Heart right ventricle (tissue), 16 donors: ENCODE data around the gene CRTC1. TPM values are rescaled to one million over a fixed set of nuclear protein-coding genes. Genes with fewer than 3 reads are reported as not detected.

Source experiments
- ATAC-seq, 8 donors: fragments of 200-7000 bp; cut with Tn5 transposase; one replicate each; pipeline ENCODE4 v1.9.1; 2020; ENCODE audit warnings: mild to moderate bottlenecking in 8 of 8, moderate library complexity in 8 of 8, moderate number of reproducible peaks in 1 of 8
- DNase-seq, 2 donors: peaks; one replicate each; pipeline ENCODE4 v3.0.0-alpha.2; 2020
- H3K27ac ChIP-seq, 10 donors: fragments of 200-600 bp; sonication (generic) in 2 of 10; one replicate each; pipeline versions ENCODE4 v1.5.0 to v1.8.0; 2020 to 2022; ENCODE audit warnings: mild to moderate bottlenecking in 3 of 10
- H3K27me3 ChIP-seq, 7 donors: fragments of 200-600 bp; one replicate each; pipeline ENCODE4 v1.8.0; 2021 to 2022; ENCODE audit warnings: mild to moderate bottlenecking in 2 of 7
- H3K36me3 ChIP-seq, 9 donors: fragments of 200-600 bp; sonication (generic) in 1 of 9; one replicate each; pipeline versions ENCODE4 v1.5.0 to v1.8.0; 2020 to 2022; ENCODE audit warnings: mild to moderate bottlenecking in 2 of 9
- H3K4me1 ChIP-seq, 9 donors: fragments of 200-600 bp; sonication (generic) in 1 of 9; one replicate each; pipeline versions ENCODE4 v1.5.0 to v1.8.0; 2020 to 2022; ENCODE audit warnings: mild to moderate bottlenecking in 4 of 9
- H3K4me3 ChIP-seq, 10 donors: fragments of 200-600 bp; sonication (generic) in 2 of 10; one replicate each; pipeline versions ENCODE4 v1.5.0 to v1.8.0; 2020 to 2022; ENCODE audit warnings: mild to moderate bottlenecking in 7 of 10, moderate library complexity in 2 of 10
- H3K9me3 ChIP-seq, 11 donors: fragments of 200-600 bp in 10 of 11; sonication (generic) in 2 of 11; one replicate each; pipeline versions ENCODE4 v1.5.0 to v1.8.0; 2013 to 2022; ENCODE audit warnings: mild to moderate bottlenecking in 2 of 11, control low read depth in 1 of 11, moderate library complexity in 1 of 11
- WGBS, 2 donors: extraction: QIAGEN DNeasy Blood & Tissue Kit; methylation state at CpG; one replicate each; pipeline ENCODE4 v1.1.7; 2013; ENCODE audit warnings: inconsistent platforms in 1 of 2; 5-methylcytosine and 5-hydroxymethylcytosine counted together
- intact Hi-C, 10 donors: fragments of 100-400 bp; cut with DNase I; formaldehyde crosslinking; loops; one replicate each; pipeline versions ENCODE4 v1.11.1 to v1.14.2; 2022
- polyA plus RNA-seq, 2 donors: library from polyadenylated mRNA; stranded (reverse); fragments of 200-250 nt; gene quantifications; one replicate each; pipeline ENCODE4 v1.2.3, GENCODE V29; 2013
- total RNA-seq, 10 donors: library from RNA; stranded (reverse); fragmentation: NEBNext Ultra II Directional in 3 of 10; extraction: Animal tissue kit (Norgen Biotek cat#: 25700) in 3 of 10; gene quantifications; one replicate each; pipeline versions ENCODE4 v1.2.1 to v1.2.4, GENCODE V29; 2021 to 2023
- TF ChIP-seq, protein P1 (sequence below), 9 donors: fragments of 200-600 bp; sonication (generic) in 2 of 9; IDR thresholded peaks; one replicate each; pipeline versions ENCODE4 v1.5.0 to v1.8.0; 2021 to 2022; ENCODE audit warnings: antibody characterized with exemption in 9 of 9, mild to moderate bottlenecking in 5 of 9, moderate library complexity in 1 of 9
- donor health status: Arrhythmogenic right ventricular cardiomyopathy.
- donor health status: ischemic (EF 13 %, LVEDD 7.1; RV severe dilation, severe dysfunction).
- donor health status: healthy with polysubstance abuse.
- donor health status: DM: no; HTN: yes; CAD: no.
- donor health status: DM: no; HTN: no; CAD: no.
- donor health status: ischemic (EF 25% LVEDD 6.9; RV normal size, moderate dysfunction).
- donor health status: ischemic (EF 25% LVEDD 5.7; RV mildly dilated, moderate dysfunction).
- donor health status: healthy.
- donor health status: DM: yes; HTN: yes; CAD: no.
- donor health status: Ischemic cardiomyopathy.
- donor health status: ischemic (EF 35%, LVEDD 5.7; RV mildly dilated, moderate dysfunction).
- donor health status: nonischemic (EF 11% LVEDD 7.7; RV severe dilation, severe dysfunction).
- donor health status: DM: yes; HTN: yes; CAD: no.
- donor health status: PGD.
- donor health status: ischemic (EF 29% LVEDD 5.4; RV normal size, mild dysfunction).
- donor health status: nonischemic (EF 23%, LVEDD 6.1; RV moderate dilation, normal function).

CRTC1 gene
- total and polyA plus RNA-seq, 12 donors, result 3.2 to 11.8 (median 9.1) TPM

DNA sequence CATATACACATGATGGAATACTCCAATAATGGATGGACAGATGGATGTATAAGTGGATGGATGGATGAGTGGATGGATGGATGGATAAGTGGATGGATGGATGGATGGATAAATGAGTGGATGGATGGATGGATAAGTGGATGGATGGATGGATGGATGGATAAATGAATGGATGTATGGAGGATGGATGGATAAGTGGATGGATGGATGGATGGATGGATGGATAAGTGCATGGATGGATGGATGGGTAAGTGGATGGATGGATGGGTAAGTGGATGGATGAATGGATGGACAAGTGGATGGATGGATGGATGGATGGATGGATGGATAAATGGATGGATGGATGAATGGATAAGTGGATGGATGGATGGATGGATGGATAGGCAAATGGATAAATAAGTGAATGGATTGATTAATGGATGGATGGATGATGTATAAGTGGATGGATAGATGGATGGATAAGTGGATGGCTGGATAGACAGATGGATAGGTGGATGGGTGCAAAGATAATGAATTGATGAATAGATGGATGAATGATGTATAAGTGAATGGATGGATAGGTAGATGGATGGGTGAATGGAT lies 116.0 kb downstream of the CRTC1 start:
- DNase-seq (no peak), ATAC-seq (no peak)
- Histone ChIP-seq H3K27ac (no peak overlapping the region), H3K27me3 (peaks cover 6 to 73% (median 62%) of the 10 kb centered on the region in 7 donors), H3K36me3 (no peaks in the 10 kb centered on the region), H3K4me1 (peaks cover 0 to 9% (median 4%) of the 10 kb centered on the region in 9 donors), H3K9me3 (no peaks in the 10 kb centered on the region), H3K4me3 (no peak overlapping the region)
- intact Hi-C loops, result no loop called here
- TF ChIP-seq, protein P1, sequence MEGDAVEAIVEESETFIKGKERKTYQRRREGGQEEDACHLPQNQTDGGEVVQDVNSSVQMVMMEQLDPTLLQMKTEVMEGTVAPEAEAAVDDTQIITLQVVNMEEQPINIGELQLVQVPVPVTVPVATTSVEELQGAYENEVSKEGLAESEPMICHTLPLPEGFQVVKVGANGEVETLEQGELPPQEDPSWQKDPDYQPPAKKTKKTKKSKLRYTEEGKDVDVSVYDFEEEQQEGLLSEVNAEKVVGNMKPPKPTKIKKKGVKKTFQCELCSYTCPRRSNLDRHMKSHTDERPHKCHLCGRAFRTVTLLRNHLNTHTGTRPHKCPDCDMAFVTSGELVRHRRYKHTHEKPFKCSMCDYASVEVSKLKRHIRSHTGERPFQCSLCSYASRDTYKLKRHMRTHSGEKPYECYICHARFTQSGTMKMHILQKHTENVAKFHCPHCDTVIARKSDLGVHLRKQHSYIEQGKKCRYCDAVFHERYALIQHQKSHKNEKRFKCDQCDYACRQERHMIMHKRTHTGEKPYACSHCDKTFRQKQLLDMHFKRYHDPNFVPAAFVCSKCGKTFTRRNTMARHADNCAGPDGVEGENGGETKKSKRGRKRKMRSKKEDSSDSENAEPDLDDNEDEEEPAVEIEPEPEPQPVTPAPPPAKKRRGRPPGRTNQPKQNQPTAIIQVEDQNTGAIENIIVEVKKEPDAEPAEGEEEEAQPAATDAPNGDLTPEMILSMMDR (IDR thresholded peaks at IDR 0.05), result no peak

DNA sequence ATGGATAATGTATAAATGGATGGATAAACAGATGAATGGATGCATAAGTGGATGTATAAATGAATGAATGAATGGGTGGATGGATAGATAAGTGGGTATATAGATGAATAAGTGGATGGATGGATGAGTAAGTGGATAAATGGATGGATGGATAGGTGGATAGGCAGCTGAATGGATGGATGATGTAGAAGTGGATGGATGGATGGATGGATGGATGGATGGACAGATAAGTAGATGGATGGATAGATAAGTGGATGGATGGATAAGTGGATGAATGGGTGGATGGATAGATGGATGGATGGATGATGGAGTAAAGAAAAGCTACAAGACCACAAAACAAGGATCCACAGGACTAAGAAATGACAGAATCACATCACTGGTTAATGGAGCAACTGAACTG lies 116.6 kb downstream of the CRTC1 start:
- Histone ChIP-seq H3K36me3 (no peaks in the 10 kb centered on the region), H3K4me1 (peaks cover 0 to 9% (median 4%) of the 10 kb centered on the region in 9 donors), H3K4me3 (no peak overlapping the region), H3K9me3 (no peaks in the 10 kb centered on the region), H3K27ac (no peak overlapping the region), H3K27me3 (peaks cover 6 to 68% (median 58%) of the 10 kb centered on the region in 7 donors)
- TF ChIP-seq, protein P1 (IDR thresholded peaks at IDR 0.05), result no peak
- ATAC-seq (no peak), DNase-seq (no peak)
- intact Hi-C loops, result no loop called here

DNA sequence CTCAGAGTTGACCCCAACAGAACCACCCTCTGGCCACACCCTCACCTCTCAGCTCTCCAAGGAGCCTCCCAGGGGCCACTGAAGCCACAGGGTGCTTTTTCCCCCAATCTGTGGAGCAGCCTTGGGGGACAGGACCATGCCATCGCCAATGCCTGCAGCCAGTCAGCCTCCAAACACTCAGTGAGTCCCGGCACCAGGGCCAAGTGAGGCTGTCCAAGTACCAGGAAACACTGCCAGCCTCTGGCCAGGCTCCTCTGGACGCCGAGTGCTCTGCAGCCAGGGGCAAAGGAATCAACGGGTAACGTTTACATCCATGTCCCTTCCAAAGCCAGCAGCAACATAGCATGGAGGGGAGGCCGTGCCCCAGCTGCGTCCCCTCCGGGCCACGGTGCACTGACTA lies 117.2 kb downstream of the CRTC1 start:
- H3K27ac ChIP-seq, result no peak overlapping the region
- intact Hi-C loops, result no loop called here
- H3K4me3 ChIP-seq, result no peak overlapping the region
- 73 to 78% methylated on average over 10 of the region's 10 CpGs for WGBS, 2 donors
- no peaks in the 10 kb centered on the region for H3K9me3 ChIP-seq
- H3K27me3 ChIP-seq, result peaks cover 6 to 68% (median 55%) of the 10 kb centered on the region in 7 donors
- ATAC-seq (peak in 1 of 8 donors; percentile 30), DNase-seq (no peak)
- TF ChIP-seq, protein P1 (IDR thresholded peaks at IDR 0.05), result no peak
- H3K36me3 ChIP-seq, result no peaks in the 10 kb centered on the region
- peaks cover 0 to 5% (median under 1%) of the 10 kb centered on the region in 9 donors for H3K4me1 ChIP-seq

DNA sequence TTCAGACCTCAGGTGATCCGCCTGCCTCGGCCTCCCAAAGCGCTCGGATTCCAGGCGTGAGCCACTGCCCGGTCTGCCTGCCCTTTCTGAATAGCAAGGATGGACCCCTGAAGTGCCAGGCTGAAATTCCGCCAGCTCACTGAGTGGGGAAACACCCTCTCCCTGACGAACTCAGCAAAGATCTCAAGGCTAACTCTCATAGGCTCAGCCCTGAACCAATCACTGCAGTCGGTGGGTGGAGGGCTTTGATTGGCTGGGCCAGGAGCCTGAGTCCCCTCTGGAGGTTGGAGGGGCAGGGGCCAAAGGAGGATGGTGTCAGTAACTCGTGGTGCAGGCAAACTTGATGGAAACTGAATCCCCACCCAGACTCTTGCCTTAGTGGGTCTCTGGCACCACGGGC lies 118.9 kb downstream of the CRTC1 start:
- no peak overlapping the region for H3K4me3 ChIP-seq
- intact Hi-C loops, result no loop called here
- H3K36me3 ChIP-seq, result no peaks in the 10 kb centered on the region
- no peaks in the 10 kb centered on the region for H3K4me1 ChIP-seq
- no peak for ATAC-seq
- TF ChIP-seq, protein P1 (IDR thresholded peaks at IDR 0.05), result no peak
- H3K9me3 ChIP-seq, result no peaks in the 10 kb centered on the region
- no peak for DNase-seq
- 66% methylated on average over 11 of the region's 11 CpGs for WGBS, 2 donors
- H3K27me3 ChIP-seq, result peaks cover 0 to 52% (median 38%) of the 10 kb centered on the region in 7 donors
- H3K27ac ChIP-seq, result no peak overlapping the region
